K562 (cell line): ENCODE measurements around the gene C6orf89. TPM values are rescaled to one million over a fixed set of nuclear protein-coding genes. Genes with fewer than 3 reads are reported as not detected.

Experiments used
- ATAC-seq: fragments of 200-7000 bp; cut with Tn5 transposase; 3 replicates; pipeline ENCODE4 v1.9.1; 2020; ENCODE audit warnings: moderate library complexity
- BruUV-seq: library from RNA; stranded (reverse); fragments of 400-500 nt; replicated peaks from 2 replicates; lab custom pipeline; 2021; lab: Mats Ljungman, UMichigan
- CTCF ChIA-PET: fragments of 300-600 bp; formaldehyde crosslinking; extraction: SDS; loops from one replicate; lab custom pipeline; 2021; ENCODE audit warnings: low intra/inter-chr PET ratio; lab: Yijun Ruan, JAX
- POLR2A ChIA-PET: fragments of 300-600, 350-650 bp; sonication (Branson Sonifier 250); formaldehyde crosslinking; extraction: SDS; loops from one replicate; lab custom pipeline; 2021; ENCODE audit warnings: antibody characterized with exemption, inconsistent platforms; lab: Yijun Ruan, JAX
- DNase-seq, 4 experiments: peaks; one replicate each; pipeline versions ENCODE4 v3.0.0 to v3.0.0-alpha.2; 2011 to 2018; ENCODE audit warnings: low spot score in 3 of 4, mixed read lengths in 3 of 4; ENCODE audit errors: extremely low read depth in 1 of 4
- FAIRE-seq: peaks from 2 replicates; lab custom pipeline; 2011; peaks lifted over from hg19 to GRCh38; lab: Jason Lieb, UNC
- H2AFZ ChIP-seq: 2 replicates; pipeline ENCODE4 v1.6.0; 2011; ENCODE audit warnings: low read depth, low read length, control low read depth, inconsistent platforms
- H3K27ac ChIP-seq: fragments of 200-600 bp; 3 replicates; pipeline ENCODE4 v1.8.0; 2011; ENCODE audit warnings: low read depth, mild to moderate bottlenecking, control low read depth, inconsistent platforms, low read length, moderate library complexity, mixed read lengths; ENCODE audit errors: extremely low read depth
- H3K27me3 ChIP-seq, 2 experiments: fragments of 300-600 bp in 1 of 2; 2 replicates in 1 of 2; 3 replicates in 1 of 2; pipeline versions ENCODE4 v1.6.0 to v1.8.0; 2011; ENCODE audit warnings: inconsistent platforms in 2 of 2, low read length in 2 of 2, mild to moderate bottlenecking in 1 of 2, mixed read lengths in 1 of 2, moderate library complexity in 1 of 2; ENCODE audit not compliant: control insufficient read depth in 2 of 2, insufficient read depth in 2 of 2
- H3K36me3 ChIP-seq: fragments of 300-600 bp; 3 replicates; pipeline ENCODE4 v1.8.0; 2011; ENCODE audit warnings: mild to moderate bottlenecking, low read length, inconsistent platforms; ENCODE audit not compliant: control insufficient read depth, insufficient read depth
- H3K4me1 ChIP-seq, 2 experiments: fragments of 200-600 bp in 1 of 2; replicated peaks in 1 of 2; 2 replicates in 1 of 2; 3 replicates in 1 of 2; pipeline versions ENCODE4 v1.5.1 to v1.8.0; 2011; ENCODE audit warnings: inconsistent platforms in 2 of 2, low read length in 2 of 2, mild to moderate bottlenecking in 1 of 2, mixed read lengths in 1 of 2, moderate library complexity in 1 of 2; ENCODE audit not compliant: control insufficient read depth in 2 of 2, insufficient read depth in 2 of 2
- H3K4me2 ChIP-seq: 2 replicates; pipeline ENCODE4 v1.6.1; 2011; ENCODE audit warnings: low read length, control low read depth, inconsistent platforms, mixed read lengths; ENCODE audit not compliant: insufficient read depth
- H3K4me3 ChIP-seq: fragments of 200-600 bp; sonication (generic), shearing (Covaris generic); 2 replicates; pipeline ENCODE4 v1.5.1; 2016; ENCODE audit warnings: control low read depth, inconsistent platforms
- H3K79me2 ChIP-seq: fragments of 200-600 bp; 3 replicates; pipeline ENCODE4 v1.8.0; 2011; ENCODE audit warnings: low read length, inconsistent platforms; ENCODE audit not compliant: control insufficient read depth, insufficient read depth
- H3K9ac ChIP-seq, 2 experiments: 2 replicates each; pipeline versions ENCODE4 v1.6.0 to v1.6.1; 2011; ENCODE audit warnings: low read depth in 2 of 2, low read length in 2 of 2, control low read depth in 1 of 2, inconsistent platforms in 1 of 2, mild to moderate bottlenecking in 1 of 2, mixed read lengths in 1 of 2; ENCODE audit not compliant: insufficient read depth in 1 of 2
- H3K9me1 ChIP-seq: one replicate; pipeline ENCODE4 v1.6.0; 2011; ENCODE audit warnings: inconsistent platforms, mild to moderate bottlenecking, low read length, moderate library complexity; ENCODE audit not compliant: control insufficient read depth, insufficient read depth
- H3K9me3 ChIP-seq: replicated peaks from 2 replicates; pipeline ENCODE4 v1.5.1; 2011; ENCODE audit warnings: low read depth, low read length, inconsistent platforms; ENCODE audit not compliant: control insufficient read depth, insufficient read depth
- H4K20me1 ChIP-seq: replicated peaks from 2 replicates; pipeline ENCODE4 v1.6.1; 2011; ENCODE audit warnings: low read length, inconsistent platforms, mixed read lengths; ENCODE audit not compliant: control insufficient read depth, insufficient read depth
- CREM ChIP-seq: IDR thresholded peaks from 2 replicates; pipeline ENCODE4 v1.6.1; 2014; ENCODE audit warnings: antibody characterized with exemption, low read depth
- HNRNPK ChIP-seq: fragments of 200-400 bp; formaldehyde crosslinking; IDR thresholded peaks from one replicate; pipeline ENCODE4 v1.6.1; 2018; ENCODE audit warnings: mild to moderate bottlenecking, low read depth, low read length; ENCODE audit not compliant: poor library complexity, severe bottlenecking
- PML ChIP-seq: IDR thresholded peaks from 2 replicates; pipeline ENCODE4 v1.6.1; 2012; ENCODE audit warnings: low read length, inconsistent platforms
- SOX6 ChIP-seq: fragments of 450-650 bp; IDR thresholded peaks from 2 replicates; pipeline ENCODE4 v1.6.1; 2014; ENCODE audit warnings: mild to moderate bottlenecking
- SUPT5H ChIP-seq: fragments of 450-650 bp; IDR thresholded peaks from 2 replicates; pipeline ENCODE4 v1.6.1; 2016
- WGBS: fragments of 100-300 bp; shearing (Covaris generic); methylation state at CpG from one replicate; pipeline ENCODE4 v1.1.6; 2016; ENCODE audit warnings: low coverage, mixed read lengths; ENCODE audit not compliant: insufficient coverage; ENCODE audit errors: missing lambda C conversion rate; 5-methylcytosine and 5-hydroxymethylcytosine counted together
- in situ Hi-C: fragments of 300-500 bp; cut with MboI; formaldehyde crosslinking; loops from 4 replicates; pipeline ENCODE4 v1.15.0; 2018; ENCODE audit warnings: inconsistent platforms, mixed read lengths
- intact Hi-C: fragments of 100-400 bp; cut with micrococcal nuclease; formaldehyde crosslinking; loops from 2 replicates; pipeline ENCODE4 v1.14.2; 2022
- polyA plus RNA-seq, 8 experiments: library from polyadenylated mRNA; depleted of rRNA in 4 of 8; stranded (reverse) in 5 of 8; unstranded in 3 of 8; fragments of >200 nt; fragmentation: Nextera tagmentation in 2 of 8; fragmentation: Illumina TruSeq in 1 of 8; extraction: Ambion mirVana in 2 of 8; extraction: Trizol in 1 of 8; gene quantifications; 2 replicates each; pipeline versions ENCODE4 v1.2.1 to v1.2.3, GENCODE V29; 2011 to 2014; ENCODE audit warnings: inconsistent platforms in 1 of 8, missing spikeins in 1 of 8
- total RNA-seq, 7 experiments: library from RNA; depleted of rRNA in 6 of 7; stranded (reverse); fragments of >200 nt in 6 of 7; fragmentation: Illumina TruSeq in 2 of 7; extraction: Trizol in 2 of 7; gene quantifications; 2 replicates each; pipeline versions ENCODE4 v1.2.1 to v1.2.3, GENCODE V29; 2011 to 2021; ENCODE audit warnings: low replicate concordance in 1 of 7
- TF ChIP-seq, protein P1 (sequence below): IDR thresholded peaks from 3 replicates; pipeline ENCODE4 v1.6.1; 2011; ENCODE audit warnings: borderline replicate concordance, mild to moderate bottlenecking, moderate library complexity; ENCODE audit not compliant: insufficient read length; ENCODE audit errors: extremely low read depth

C6orf89 gene
- total and polyA plus RNA-seq, 9 of the 15 experiments (the other 6 are each of a cell fraction or from before 2014, with no cell fraction given): 35.2 to 111 (median 58.5) TPM

DNA sequence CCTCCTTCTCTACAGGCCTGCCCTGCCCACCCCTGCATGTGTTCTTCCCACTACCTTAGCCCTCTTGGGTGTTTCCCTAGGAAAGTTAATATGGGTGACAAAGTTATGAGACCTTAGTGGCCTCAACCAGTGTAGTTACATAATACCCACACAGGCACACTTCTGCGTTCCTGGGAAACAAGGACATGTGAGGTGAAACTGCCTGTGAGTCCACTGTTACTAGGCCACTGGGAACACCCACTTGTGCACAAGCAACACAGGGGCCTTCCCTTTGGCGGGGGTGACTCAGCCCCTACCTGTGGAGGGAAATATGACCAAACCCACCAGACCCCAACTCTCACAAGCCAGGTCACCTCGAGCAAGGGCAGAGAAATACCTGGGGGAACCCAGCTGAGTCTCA is 81.5 kb downstream of the C6orf89 start:
- no peaks in the 10 kb centered on the region for H3K9me3 ChIP-seq
- no peaks in the 10 kb centered on the region for H3K79me2 ChIP-seq
- no peak for FAIRE-seq
- H2AFZ ChIP-seq: no peak overlapping the region
- peaks cover 3% of the 10 kb centered on the region; the same call in 1 of the 2 replicates for H4K20me1 ChIP-seq
- H3K4me3 ChIP-seq: no peak overlapping the region
- H3K36me3 ChIP-seq: peaks cover 52% of the 10 kb centered on the region
- peaks cover 0 to 4% of the 10 kb centered on the region in 2 experiments; a peak in 1 of 5 replicates for H3K27me3 ChIP-seq
- in situ Hi-C loops: no loop called here
- no peak for TF ChIP-seq SOX6
- TF ChIP-seq SUPT5H: 0 out of 2 replicates have a peak, but pooled peaks have one; percentile 40
- TF ChIP-seq, protein P1, sequence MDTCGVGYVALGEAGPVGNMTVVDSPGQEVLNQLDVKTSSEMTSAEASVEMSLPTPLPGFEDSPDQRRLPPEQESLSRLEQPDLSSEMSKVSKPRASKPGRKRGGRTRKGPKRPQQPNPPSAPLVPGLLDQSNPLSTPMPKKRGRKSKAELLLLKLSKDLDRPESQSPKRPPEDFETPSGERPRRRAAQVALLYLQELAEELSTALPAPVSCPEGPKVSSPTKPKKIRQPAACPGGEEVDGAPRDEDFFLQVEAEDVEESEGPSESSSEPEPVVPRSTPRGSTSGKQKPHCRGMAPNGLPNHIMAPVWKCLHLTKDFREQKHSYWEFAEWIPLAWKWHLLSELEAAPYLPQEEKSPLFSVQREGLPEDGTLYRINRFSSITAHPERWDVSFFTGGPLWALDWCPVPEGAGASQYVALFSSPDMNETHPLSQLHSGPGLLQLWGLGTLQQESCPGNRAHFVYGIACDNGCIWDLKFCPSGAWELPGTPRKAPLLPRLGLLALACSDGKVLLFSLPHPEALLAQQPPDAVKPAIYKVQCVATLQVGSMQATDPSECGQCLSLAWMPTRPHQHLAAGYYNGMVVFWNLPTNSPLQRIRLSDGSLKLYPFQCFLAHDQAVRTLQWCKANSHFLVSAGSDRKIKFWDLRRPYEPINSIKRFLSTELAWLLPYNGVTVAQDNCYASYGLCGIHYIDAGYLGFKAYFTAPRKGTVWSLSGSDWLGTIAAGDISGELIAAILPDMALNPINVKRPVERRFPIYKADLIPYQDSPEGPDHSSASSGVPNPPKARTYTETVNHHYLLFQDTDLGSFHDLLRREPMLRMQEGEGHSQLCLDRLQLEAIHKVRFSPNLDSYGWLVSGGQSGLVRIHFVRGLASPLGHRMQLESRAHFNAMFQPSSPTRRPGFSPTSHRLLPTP: no peak
- 0 out of 2 replicates have a peak, but pooled peaks have one; percentile 1 for TF ChIP-seq PML
- no peak for TF ChIP-seq CREM
- TF ChIP-seq HNRNPK: no peak
- TF ChIP-seq, all 486 proteins: peak for 2
- Histone ChIP-seq H3K27ac (no peak overlapping the region), H3K9ac (no peak overlapping the region), H3K4me1 (peaks cover 0 to 24% of the 10 kb centered on the region in 2 experiments; a peak in 2 of 5 replicates), H3K9me1 (no peaks in the 10 kb centered on the region), H3K4me2 (no peak overlapping the region)
- POLR2A ChIA-PET: interaction anchor here (0.9 to 1.9 kb wide), 3 partner anchors 12 to 19 kb away, joined by 3 to 13 read pairs (median 6); partner anchors contain the start of genes MTCH1 and PI16
- ATAC-seq (no peak; the same call in 2 of the 3 replicates), DNase-seq (no peak)
- CTCF ChIA-PET: no interaction called here
- 77% methylated on average over 3 of the region's 3 CpGs for WGBS
- intact Hi-C loops: no loop called here
- no TSS peak for BruUV-seq
